ENCODE data around the gene OR51B5. TPM values are rescaled to one million over a fixed set of nuclear protein-coding genes. Genes with fewer than 3 reads are reported as not detected.
A peak's percentile ranks its signal among the peaks of the same experiment; 100 is the strongest.
"Not testable (repeated sequence)": the region's sequence is repeated elsewhere in the genome, so short reads cannot be mapped to it uniquely, and the experiment has no call there.

The OR51B5 gene
- total RNA-seq, 4 donors from 2014 or later: not detected

DNA sequence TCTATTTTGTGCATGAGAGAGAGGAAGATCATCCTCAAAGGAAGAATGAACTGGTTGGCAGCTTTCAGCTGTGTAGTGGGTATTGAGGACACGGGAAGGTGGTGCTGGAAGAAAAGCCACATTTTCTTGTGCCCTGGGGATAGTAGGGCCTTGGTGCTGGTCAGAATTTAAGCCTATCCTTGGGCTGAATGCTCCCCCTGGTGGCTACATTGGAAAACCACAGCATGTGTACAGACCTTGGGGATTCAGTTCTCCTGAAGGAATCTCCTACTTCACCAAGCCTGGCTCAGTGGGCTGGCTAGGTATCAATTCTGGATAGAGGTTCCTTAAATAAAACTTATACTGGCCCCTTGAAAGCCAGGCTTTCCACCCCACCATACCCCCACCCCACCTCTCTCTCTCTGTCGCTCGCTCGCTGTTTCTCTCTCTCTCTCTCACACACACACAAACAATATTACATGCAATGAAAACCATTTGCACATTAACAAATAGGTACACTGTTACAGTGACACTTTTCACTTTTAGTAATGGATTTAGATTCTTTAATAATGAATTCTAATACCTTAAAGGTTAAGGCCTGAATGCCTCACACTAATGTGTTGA is 37.5 kb upstream of the OR51B5 start:
- Histone ChIP-seq H3K27ac (no peak overlapping the region), H3K36me3 (no peaks in the 10 kb centered on the region), H3K9me3 (peaks cover 0 to 7% (median 0%) of the 10 kb centered on the region in 3 donors), H3K4me3 (no peak overlapping the region), H3K4me1 (no peaks in the 10 kb centered on the region), H3K27me3 (no peaks in the 10 kb centered on the region)
- TF ChIP-seq EP300 (IDR thresholded peaks at IDR 0.05) (no peak), POLR2A (IDR thresholded peaks at IDR 0.05) (no peak)
- TF ChIP-seq, protein P1, sequence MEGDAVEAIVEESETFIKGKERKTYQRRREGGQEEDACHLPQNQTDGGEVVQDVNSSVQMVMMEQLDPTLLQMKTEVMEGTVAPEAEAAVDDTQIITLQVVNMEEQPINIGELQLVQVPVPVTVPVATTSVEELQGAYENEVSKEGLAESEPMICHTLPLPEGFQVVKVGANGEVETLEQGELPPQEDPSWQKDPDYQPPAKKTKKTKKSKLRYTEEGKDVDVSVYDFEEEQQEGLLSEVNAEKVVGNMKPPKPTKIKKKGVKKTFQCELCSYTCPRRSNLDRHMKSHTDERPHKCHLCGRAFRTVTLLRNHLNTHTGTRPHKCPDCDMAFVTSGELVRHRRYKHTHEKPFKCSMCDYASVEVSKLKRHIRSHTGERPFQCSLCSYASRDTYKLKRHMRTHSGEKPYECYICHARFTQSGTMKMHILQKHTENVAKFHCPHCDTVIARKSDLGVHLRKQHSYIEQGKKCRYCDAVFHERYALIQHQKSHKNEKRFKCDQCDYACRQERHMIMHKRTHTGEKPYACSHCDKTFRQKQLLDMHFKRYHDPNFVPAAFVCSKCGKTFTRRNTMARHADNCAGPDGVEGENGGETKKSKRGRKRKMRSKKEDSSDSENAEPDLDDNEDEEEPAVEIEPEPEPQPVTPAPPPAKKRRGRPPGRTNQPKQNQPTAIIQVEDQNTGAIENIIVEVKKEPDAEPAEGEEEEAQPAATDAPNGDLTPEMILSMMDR (IDR thresholded peaks at IDR 0.05): peak in 3 of 4 experiments; percentile 42 to 58 (median 44)
- no peak for ATAC-seq
- 57 to 73% methylated on average over 3 to 4 of the region's 4 CpGs for WGBS, 2 donors (ENCODE audit: low coverage in 1 of 2)

DNA sequence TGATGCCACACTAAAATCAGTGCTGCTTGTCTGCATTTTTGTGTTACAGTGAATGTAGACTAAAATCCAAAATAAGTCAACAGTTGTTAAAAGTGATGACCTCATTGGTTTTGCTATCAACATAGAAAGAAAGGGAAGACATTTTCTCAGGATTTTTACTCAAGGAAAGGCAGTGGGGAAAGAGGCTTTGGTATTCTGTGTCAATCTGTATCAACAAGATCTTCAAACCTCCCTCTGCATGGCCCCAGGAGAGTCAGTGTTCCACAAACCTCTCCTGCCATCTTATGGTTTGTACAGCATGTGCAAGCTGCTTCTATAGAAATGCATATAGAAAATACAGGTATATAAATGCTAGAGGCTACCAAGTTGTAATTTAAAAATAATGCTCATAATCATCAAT is 26.5 kb upstream of the OR51B5 start:
- TF ChIP-seq EP300 (IDR thresholded peaks at IDR 0.05) (no peak), POLR2A (IDR thresholded peaks at IDR 0.05) (no peak), POLR2AphosphoS5 (IDR thresholded peaks at IDR 0.05) (no peak)
- TF ChIP-seq, protein P1 (IDR thresholded peaks at IDR 0.05): no peak
- no peaks in the 10 kb centered on the region for H3K36me3 ChIP-seq
- peak; percentile 22 for ATAC-seq
- no peak overlapping the region for H3K27ac ChIP-seq
- no peaks in the 10 kb centered on the region for H3K27me3 ChIP-seq
- H3K9me3 ChIP-seq: no peaks in the 10 kb centered on the region
- no peak overlapping the region for H3K4me3 ChIP-seq
- H3K4me1 ChIP-seq: no peaks in the 10 kb centered on the region

DNA sequence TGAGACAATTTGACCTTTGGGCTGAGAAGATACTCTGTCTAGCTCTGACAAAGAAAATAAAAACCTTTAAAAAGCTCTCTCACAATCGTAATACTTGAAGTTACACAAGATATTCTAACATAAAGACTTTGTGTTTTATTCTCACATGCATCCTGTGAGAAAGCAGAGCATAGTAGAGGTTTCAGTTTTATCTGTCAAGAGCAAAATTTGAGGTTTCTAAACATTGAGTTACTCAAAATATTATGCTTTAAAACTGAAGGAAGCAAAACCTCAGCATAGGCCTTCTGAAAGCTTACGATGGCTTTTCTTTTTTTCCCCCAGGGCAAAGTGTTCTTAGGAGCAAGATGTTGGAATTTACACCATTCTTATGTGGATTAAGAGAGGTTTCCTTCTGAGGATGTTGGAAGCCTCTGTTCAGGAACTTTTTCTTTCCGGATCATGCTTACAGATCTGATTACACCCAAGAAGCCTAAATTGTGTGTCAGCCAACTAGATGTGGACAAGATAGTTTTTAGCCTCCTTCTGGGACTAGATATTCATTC is 25.2 kb upstream of the OR51B5 start:
- no peaks in the 10 kb centered on the region for H3K4me1 ChIP-seq
- no peaks in the 10 kb centered on the region for H3K36me3 ChIP-seq
- H3K9me3 ChIP-seq: no peaks in the 10 kb centered on the region
- no peaks in the 10 kb centered on the region for H3K27me3 ChIP-seq
- no peak for ATAC-seq
- TF ChIP-seq, protein P1 (IDR thresholded peaks at IDR 0.05): no peak
- TF ChIP-seq POLR2A (IDR thresholded peaks at IDR 0.05) (no peak), POLR2AphosphoS5 (IDR thresholded peaks at IDR 0.05) (no peak), EP300 (IDR thresholded peaks at IDR 0.05) (no peak)
- no peak overlapping the region for H3K4me3 ChIP-seq
- WGBS, 2 donors (ENCODE audit: low coverage in 1 of 2): 50 to 59% methylated on average over 3 of the region's 3 CpGs
- H3K27ac ChIP-seq: no peak overlapping the region

DNA sequence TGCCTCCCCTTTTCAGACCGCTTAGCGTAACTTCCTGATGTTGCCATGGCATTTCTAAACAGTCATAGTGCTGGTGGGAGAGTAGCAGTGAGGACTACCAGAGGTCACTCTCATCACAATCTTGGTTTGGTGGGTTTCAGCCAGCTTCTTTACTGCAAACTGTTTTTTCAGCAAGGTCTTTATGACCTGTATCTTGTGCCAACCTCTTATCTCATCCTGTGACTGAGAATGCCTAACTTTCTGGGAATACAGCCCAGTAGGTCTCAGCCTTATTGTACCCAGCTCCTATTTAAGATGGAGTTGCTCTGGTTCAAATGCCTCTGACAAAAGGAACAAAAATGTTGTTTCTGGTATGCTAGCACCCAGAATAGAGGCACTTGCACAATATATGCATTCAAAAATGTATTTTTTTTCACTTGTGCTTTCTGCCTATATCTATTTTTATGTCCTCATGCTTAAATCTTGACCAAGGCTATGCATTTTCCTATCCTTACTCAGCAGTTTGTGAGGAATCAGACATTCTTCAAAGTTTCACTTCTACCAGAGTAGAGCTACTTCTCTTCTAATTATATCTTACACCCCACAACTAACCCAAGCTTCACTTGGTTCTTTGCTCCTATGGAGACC is 24.2 kb upstream of the OR51B5 start:
- H3K27ac ChIP-seq: no peak overlapping the region
- WGBS, 2 donors (ENCODE audit: low coverage in 1 of 2): 50 to 97% methylated on average over 2 of the region's 2 CpGs
- TF ChIP-seq EP300 (IDR thresholded peaks at IDR 0.05) (no peak), POLR2A (IDR thresholded peaks at IDR 0.05) (no peak), POLR2AphosphoS5 (IDR thresholded peaks at IDR 0.05) (no peak)
- TF ChIP-seq, protein P1 (IDR thresholded peaks at IDR 0.05): no peak
- no peak for ATAC-seq
- no peaks in the 10 kb centered on the region for H3K27me3 ChIP-seq
- no peak overlapping the region for H3K4me3 ChIP-seq
- H3K9me3 ChIP-seq: no peaks in the 10 kb centered on the region
- H3K36me3 ChIP-seq: no peaks in the 10 kb centered on the region
- no peaks in the 10 kb centered on the region for H3K4me1 ChIP-seq

DNA sequence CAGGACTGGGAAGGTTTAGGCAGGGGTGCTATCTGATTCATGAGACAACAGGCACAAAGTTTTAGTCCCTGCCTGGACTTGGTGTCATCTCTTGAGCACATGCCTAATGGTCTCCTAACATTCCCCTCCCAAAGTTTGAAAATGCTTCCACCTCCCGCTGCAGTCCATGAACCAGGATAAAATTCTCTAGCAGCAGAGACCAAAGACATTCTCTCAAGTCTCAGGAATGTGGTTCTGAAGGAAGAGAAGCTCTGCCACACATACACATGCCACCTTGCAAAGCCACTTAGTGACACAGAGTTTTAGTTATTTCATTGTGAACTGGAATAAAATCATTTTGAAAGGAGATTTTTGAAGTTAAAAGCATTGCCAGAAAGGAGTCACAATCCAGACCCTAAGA is 23.5 kb upstream of the OR51B5 start:
- WGBS, 2 donors (ENCODE audit: low coverage in 1 of 2): 44% methylated on average over 1 of the region's 1 CpG; no CpG with 5 or more reads in 1 of the 2 donors
- Histone ChIP-seq H3K4me3 (no peak overlapping the region), H3K27ac (no peak overlapping the region), H3K9me3 (no peaks in the 10 kb centered on the region), H3K36me3 (no peaks in the 10 kb centered on the region), H3K27me3 (no peaks in the 10 kb centered on the region), H3K4me1 (no peaks in the 10 kb centered on the region)
- TF ChIP-seq POLR2AphosphoS5 (IDR thresholded peaks at IDR 0.05): no peak
- TF ChIP-seq, protein P1 (IDR thresholded peaks at IDR 0.05): no peak
- no peak for TF ChIP-seq POLR2A (IDR thresholded peaks at IDR 0.05)
- TF ChIP-seq EP300 (IDR thresholded peaks at IDR 0.05): no peak
- ATAC-seq: no peak

DNA sequence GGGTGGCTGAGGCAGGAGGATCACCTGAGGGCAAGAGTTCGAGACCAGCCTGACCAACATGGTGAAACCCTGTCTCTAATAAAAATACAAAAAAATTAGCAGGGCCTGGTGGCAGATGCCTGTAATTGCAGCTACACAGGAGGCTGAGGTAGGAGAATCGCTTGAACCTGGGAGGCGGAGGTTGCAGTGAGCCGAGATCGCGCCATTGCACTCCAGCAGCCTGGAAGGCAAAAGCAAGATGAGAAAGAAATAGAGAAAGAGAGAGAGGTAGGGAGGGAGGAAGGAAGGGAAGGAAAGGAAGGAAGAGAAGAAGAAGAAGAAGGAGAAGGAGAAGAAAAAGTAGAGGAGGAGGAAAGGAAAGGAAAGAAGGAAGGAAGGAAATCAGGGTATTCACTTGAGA is 23.0 kb upstream of the OR51B5 start:
- not testable (repeated sequence) for H3K4me3 ChIP-seq, H3K27me3 ChIP-seq, ATAC-seq, H3K9me3 ChIP-seq, H3K4me1 ChIP-seq, H3K27ac ChIP-seq, H3K36me3 ChIP-seq
- 82 to 86% methylated on average over 6 of the region's 6 CpGs for WGBS, 2 donors (ENCODE audit: low coverage in 1 of 2)
